Measurements from ENCODE around the gene CYFIP1.

The CYFIP1 gene

DNA sequence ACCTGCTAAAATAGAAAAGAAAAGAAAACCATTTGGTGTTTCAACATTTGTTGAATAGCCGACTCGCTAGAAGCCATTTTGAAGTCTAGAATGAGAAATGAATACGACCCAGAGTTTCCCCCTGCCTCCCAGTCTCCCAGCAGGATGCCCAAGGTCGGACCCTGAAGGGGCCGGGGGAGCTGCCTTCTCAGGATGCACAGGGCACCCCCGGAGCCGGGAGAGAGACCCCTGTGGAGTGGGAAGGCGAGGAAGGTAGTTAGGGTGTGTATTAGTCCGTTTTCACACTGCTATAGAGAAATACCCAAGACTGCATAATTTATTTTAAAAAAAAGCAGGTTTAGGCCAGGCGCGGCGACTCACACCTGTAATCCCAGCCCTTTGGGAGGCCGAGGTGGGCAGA is 97.0 kb downstream of the CYFIP1 start:
- ChIA-PET CTCF (no interaction called here), POLR2A (ENCODE audit: low non-redundant PET) (no interaction called here)
- DNase-seq (ENCODE audit: low spot score), result no peak
- H3K27ac ChIP-seq, result no peak overlapping the region
- TF ChIP-seq, protein P1, sequence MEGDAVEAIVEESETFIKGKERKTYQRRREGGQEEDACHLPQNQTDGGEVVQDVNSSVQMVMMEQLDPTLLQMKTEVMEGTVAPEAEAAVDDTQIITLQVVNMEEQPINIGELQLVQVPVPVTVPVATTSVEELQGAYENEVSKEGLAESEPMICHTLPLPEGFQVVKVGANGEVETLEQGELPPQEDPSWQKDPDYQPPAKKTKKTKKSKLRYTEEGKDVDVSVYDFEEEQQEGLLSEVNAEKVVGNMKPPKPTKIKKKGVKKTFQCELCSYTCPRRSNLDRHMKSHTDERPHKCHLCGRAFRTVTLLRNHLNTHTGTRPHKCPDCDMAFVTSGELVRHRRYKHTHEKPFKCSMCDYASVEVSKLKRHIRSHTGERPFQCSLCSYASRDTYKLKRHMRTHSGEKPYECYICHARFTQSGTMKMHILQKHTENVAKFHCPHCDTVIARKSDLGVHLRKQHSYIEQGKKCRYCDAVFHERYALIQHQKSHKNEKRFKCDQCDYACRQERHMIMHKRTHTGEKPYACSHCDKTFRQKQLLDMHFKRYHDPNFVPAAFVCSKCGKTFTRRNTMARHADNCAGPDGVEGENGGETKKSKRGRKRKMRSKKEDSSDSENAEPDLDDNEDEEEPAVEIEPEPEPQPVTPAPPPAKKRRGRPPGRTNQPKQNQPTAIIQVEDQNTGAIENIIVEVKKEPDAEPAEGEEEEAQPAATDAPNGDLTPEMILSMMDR (conservative IDR thresholded peaks at IDR 0.05; ENCODE audit: low read depth), result no peak

DNA sequence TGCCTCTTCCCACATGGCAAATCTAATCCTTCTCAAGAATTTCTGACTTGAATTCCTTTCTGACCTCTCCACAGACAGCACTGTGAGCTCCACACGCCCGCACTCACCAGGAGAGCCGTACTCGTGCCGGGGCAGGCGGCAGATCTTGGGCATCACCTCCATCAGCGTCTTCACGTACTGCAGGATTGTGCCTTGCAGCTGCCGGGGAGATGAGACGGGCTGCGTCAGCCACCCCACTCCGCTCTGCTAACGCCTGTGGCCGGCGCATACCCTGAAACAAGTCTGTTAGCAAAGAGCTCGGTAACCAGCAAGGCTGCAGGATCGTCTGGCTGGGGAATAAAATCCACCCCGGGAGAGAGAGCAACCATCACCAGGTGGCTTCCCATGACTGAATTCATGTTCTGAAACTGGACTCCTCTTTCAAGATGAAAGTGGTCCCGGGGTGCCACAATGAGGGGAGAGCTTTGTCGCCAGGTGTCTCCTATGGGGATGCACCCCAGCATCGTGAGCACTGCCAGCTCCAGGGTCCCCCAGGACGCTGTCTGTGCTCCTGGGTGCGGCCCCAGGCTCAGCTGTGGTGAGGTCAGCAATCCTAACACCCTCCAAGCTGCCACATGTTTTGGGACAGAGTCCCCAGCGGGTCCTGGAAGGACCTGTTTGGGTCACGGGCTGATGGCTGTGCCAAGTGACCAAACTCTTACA is 98.3 kb downstream of the CYFIP1 start:
- TF ChIP-seq, protein P1 (conservative IDR thresholded peaks at IDR 0.05; ENCODE audit: low read depth), result no peak
- no peak overlapping the region for H3K27ac ChIP-seq
- POLR2A ChIA-PET (ENCODE audit: low non-redundant PET), result no interaction called here
- CTCF ChIA-PET, result no interaction called here
- no peak for DNase-seq (ENCODE audit: low spot score)

DNA sequence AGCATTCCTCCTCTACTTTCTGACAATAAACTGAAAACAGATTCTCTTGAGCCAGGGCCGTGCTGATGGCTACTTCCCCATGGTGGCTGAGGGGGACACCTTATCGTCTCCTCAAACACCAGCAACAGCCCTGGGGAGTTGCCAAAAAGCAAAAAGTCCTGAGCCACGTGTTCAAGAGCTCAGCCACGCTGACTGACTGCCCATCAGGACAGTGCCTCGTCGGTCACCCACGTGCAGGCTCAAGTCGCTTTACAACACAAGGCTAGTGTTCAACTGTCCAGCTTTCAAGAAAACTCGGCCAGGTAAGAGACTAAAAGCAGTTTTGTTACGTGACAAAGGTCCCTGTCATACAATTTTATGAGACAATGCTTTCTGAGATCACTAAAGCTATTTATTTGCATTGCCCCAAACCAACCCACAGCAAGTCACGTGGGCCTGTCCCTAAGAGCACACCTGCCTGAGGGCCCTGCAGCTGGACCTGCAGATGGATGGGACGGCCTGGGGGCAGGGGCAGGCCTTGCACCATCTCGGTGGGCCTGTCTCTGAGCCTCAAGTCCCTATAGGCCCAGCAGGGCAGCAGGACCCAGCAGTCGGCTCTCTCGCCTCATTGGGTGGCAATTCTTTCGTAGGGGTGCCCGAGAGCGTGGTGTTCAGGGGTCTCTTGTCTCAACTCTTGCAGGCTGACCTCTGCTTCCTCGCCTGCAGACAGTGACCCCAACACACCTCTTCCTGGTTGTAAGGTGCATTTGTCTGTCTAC is 99.0 kb downstream of the CYFIP1 start:
- H3K27ac ChIP-seq, result no peak overlapping the region
- CTCF ChIA-PET, result no interaction called here
- no peak for DNase-seq (ENCODE audit: low spot score)
- TF ChIP-seq, protein P1 (conservative IDR thresholded peaks at IDR 0.05; ENCODE audit: low read depth), result no peak
- POLR2A ChIA-PET (ENCODE audit: low non-redundant PET), result no interaction called here

DNA sequence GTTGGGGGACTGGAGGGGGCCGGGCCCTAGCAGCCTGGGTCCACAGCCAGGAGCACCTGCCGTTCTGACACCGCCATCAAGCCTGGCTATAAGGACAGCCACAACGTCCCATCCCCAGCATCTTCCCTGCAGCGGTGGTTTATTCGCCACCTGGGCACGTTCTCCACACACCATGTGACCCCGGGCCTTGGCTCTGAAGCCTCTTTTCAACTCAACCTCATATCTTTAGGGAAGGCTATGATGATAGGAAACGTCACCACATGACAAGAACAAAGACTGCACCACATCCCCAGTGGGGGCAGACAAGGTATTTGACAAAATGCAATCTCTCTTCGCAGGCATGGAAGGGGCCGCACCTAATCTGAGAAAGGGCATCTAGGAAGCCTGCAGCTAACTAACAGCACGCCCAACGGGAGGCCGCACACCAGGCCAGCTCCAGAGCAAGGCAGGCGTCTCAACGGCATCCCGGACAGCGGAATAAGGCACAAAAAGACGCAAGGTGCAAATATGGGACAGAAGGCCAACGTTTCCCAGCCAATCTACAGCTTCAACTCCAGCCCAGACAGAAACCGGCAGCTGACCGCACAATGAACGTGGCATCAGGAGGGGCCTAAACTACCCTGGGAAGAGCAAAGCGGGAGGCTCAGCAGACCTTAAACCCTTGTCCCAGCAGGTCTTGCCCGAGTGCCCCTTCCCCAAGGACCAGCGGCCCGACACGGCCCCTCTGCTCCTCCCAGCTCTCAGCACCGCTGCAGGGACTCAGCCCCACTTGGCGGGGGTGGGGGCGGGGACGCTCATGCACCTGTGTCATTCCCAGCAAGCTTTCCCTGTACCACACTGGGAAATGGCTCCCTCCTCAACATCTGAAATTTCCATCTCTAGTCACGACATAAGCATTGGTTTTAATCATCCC is 99.8 kb downstream of the CYFIP1 start:
- TF ChIP-seq, protein P1 (conservative IDR thresholded peaks at IDR 0.05; ENCODE audit: low read depth), result no peak
- no peak overlapping the region for H3K27ac ChIP-seq
- ChIA-PET POLR2A (ENCODE audit: low non-redundant PET) (no interaction called here), CTCF (interaction anchor here (0.6 kb wide), 1 partner anchor 97 kb away, joined by 4 read pairs; no protein-coding TSS in a partner anchor)
- DNase-seq (ENCODE audit: low spot score), result no peak

DNA sequence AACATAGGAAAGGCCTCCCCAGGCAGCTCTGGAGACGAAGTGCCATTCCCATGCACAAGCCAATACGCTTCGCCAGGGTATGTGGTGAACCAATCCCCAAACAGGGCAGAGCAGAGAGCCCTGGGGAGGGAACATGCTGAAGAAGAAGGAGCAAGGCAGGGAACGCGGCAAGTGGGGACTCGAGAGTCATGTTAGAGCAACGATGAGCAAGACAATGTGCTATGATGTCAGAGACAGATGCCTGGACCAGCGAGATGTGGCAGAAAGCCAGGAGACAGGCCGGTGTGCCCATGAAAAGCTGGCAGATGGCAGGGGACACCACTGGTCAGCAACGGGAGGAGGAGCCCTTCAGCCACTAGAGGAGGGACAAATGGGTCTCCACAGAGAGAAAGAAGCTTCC is 102.1 kb downstream of the CYFIP1 start:
- peak overlapping the region; percentile 10; the same call in 1 of the 2 replicates for H3K27ac ChIP-seq
- DNase-seq (ENCODE audit: low spot score), result no peak
- CTCF ChIA-PET, result no interaction called here
- POLR2A ChIA-PET (ENCODE audit: low non-redundant PET), result no interaction called here
- TF ChIP-seq, protein P1 (conservative IDR thresholded peaks at IDR 0.05; ENCODE audit: low read depth), result no peak

DNA sequence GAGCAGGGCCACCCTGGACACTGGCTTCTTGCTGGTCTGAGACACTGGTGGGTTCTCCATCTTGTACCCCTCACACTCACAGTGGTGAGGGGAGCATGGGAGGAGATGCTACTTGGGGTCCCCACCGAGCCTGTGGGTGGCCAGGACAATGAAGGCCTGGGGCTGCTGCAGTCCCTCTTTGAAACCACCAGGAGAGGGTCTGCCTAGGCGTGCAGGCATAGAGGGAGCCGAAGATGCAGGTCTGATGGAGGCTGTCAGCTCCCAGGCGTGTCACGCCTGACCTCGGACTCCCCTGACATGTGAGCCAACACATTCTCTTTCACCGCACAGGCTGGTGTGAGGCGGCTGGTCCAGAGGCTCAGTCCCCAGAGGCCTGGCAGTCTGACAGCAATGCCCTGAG is 102.6 kb downstream of the CYFIP1 start:
- no peak for DNase-seq (ENCODE audit: low spot score)
- TF ChIP-seq, protein P1 (conservative IDR thresholded peaks at IDR 0.05; ENCODE audit: low read depth), result no peak
- H3K27ac ChIP-seq, result peak overlapping the region; percentile 10; the same call in 1 of the 2 replicates
- POLR2A ChIA-PET (ENCODE audit: low non-redundant PET), result no interaction called here
- CTCF ChIA-PET, result no interaction called here
